Astrocyte (in vitro differentiated cells and primary cell): ENCODE measurements around the gene DYRK1A.

Experiments used
- CTCF ChIP-seq: IDR thresholded peaks from 2 replicates; pipeline ENCODE4 v1.5.1; 2011; ENCODE audit warnings: low read depth, mild to moderate bottlenecking, inconsistent platforms, low read length, moderate library complexity; ENCODE audit not compliant: insufficient read depth
- EZH2 ChIP-seq: IDR thresholded peaks from 2 replicates; pipeline ENCODE4 v1.6.1; 2012; ENCODE audit warnings: mild to moderate bottlenecking, low read length, inconsistent platforms; ENCODE audit not compliant: insufficient read depth

- TF ChIP-seq EZH2 (no peak), CTCF (no peak)
Measured at GRCh38 chr21:37437376-37438080, 71.0 kb downstream of the DYRK1A start.
